ENCODE data around the gene COPZ1. TPM values are rescaled to one million over a fixed set of nuclear protein-coding genes. Genes with fewer than 3 reads are reported as not detected.

Gene COPZ1
- total RNA-seq, 1 donor from 2014 or later, result 130 TPM

- no peak overlapping the region for H3K27ac Mint-ChIP-seq (ENCODE audit: unreplicated experiment)
- H3K4me3 Mint-ChIP-seq (ENCODE audit: unreplicated experiment), result no peak overlapping the region
- no peaks in the 10 kb centered on the region for H3K9me3 Mint-ChIP-seq (ENCODE audit: unreplicated experiment)
- no peak for TF ChIP-seq CTCF (IDR thresholded peaks at IDR 0.05; ENCODE audit: unreplicated experiment)
- DNase-seq (ENCODE audit: low spot score), result no peak
- peaks cover 30% of the 10 kb centered on the region for H3K4me1 Mint-ChIP-seq (ENCODE audit: unreplicated experiment)
- peaks cover 4% of the 10 kb centered on the region for H3K27me3 Mint-ChIP-seq (ENCODE audit: unreplicated experiment)
- H3K36me3 Mint-ChIP-seq (ENCODE audit: low read depth, unreplicated experiment), result no peaks in the 10 kb centered on the region
Measured at GRCh38 chr12:54363047-54363446, 38.1 kb downstream of the COPZ1 start.

GRCh38 chr12:54363618-54364017, 38.7 kb downstream of the COPZ1 start:
- no peak overlapping the region for H3K27ac Mint-ChIP-seq (ENCODE audit: unreplicated experiment)
- no peak for DNase-seq (ENCODE audit: low spot score)
- H3K9me3 Mint-ChIP-seq (ENCODE audit: unreplicated experiment), result no peaks in the 10 kb centered on the region
- no peaks in the 10 kb centered on the region for H3K36me3 Mint-ChIP-seq (ENCODE audit: low read depth, unreplicated experiment)
- H3K27me3 Mint-ChIP-seq (ENCODE audit: unreplicated experiment), result peaks cover 4% of the 10 kb centered on the region
- peaks cover 35% of the 10 kb centered on the region for H3K4me1 Mint-ChIP-seq (ENCODE audit: unreplicated experiment)
- no peak for TF ChIP-seq CTCF (IDR thresholded peaks at IDR 0.05; ENCODE audit: unreplicated experiment)
- no peak overlapping the region for H3K4me3 Mint-ChIP-seq (ENCODE audit: unreplicated experiment)

- no peak for TF ChIP-seq CTCF (IDR thresholded peaks at IDR 0.05; ENCODE audit: unreplicated experiment)
- DNase-seq (ENCODE audit: low spot score), result no peak
- Mint-ChIP-seq H3K4me1 (ENCODE audit: unreplicated experiment) (peaks cover 43% of the 10 kb centered on the region), H3K36me3 (ENCODE audit: low read depth, unreplicated experiment) (no peaks in the 10 kb centered on the region), H3K9me3 (ENCODE audit: unreplicated experiment) (no peaks in the 10 kb centered on the region), H3K4me3 (ENCODE audit: unreplicated experiment) (no peak within 1 kb of the TSS), H3K27ac (ENCODE audit: unreplicated experiment) (no peak within 1 kb of the TSS), H3K27me3 (ENCODE audit: unreplicated experiment) (peaks cover 7% of the 10 kb centered on the region)
Measured at GRCh38 chr12:54364413-54364812, 39.5 kb downstream of the COPZ1 start, which contains the start of gene GPR84. GPR84 (minus strand) TSS chr12:54364486; CDS start chr12:54363851, 635 bp downstream.

GRCh38 chr12:54368025-54368708, 43.2 kb downstream of the COPZ1 start:
- TF ChIP-seq CTCF (IDR thresholded peaks at IDR 0.05; ENCODE audit: unreplicated experiment), result no peak

More at GRCh38 chr12:54368025-54368708, 43.2 kb downstream of the COPZ1 start:
- no peak for DNase-seq (ENCODE audit: low spot score)
- Mint-ChIP-seq H3K4me3 (ENCODE audit: unreplicated experiment) (no peak overlapping the region), H3K9me3 (ENCODE audit: unreplicated experiment) (no peaks in the 10 kb centered on the region), H3K4me1 (ENCODE audit: unreplicated experiment) (peaks cover 54% of the 10 kb centered on the region), H3K27me3 (ENCODE audit: unreplicated experiment) (peaks cover 12% of the 10 kb centered on the region), H3K27ac (ENCODE audit: unreplicated experiment) (peak overlapping the region; percentile 68), H3K36me3 (ENCODE audit: low read depth, unreplicated experiment) (peaks cover 3% of the 10 kb centered on the region)
